GM23338 (cell line): ENCODE measurements around the gene FGF8. TPM values are rescaled to one million over a fixed set of nuclear protein-coding genes. Genes with fewer than 3 reads are reported as not detected.

Experiments used
- ATAC-seq: fragments of 200-7000 bp; cut with Tn5 transposase; 3 replicates; pipeline ENCODE4 v1.9.1; 2020
- DNase-seq: peaks from one replicate; pipeline ENCODE4 v3.0.0-alpha.2; 2015; ENCODE audit warnings: low spot score
- H2AFZ ChIP-seq: fragments of 200-600 bp; sonication (generic); 2 replicates; pipeline ENCODE4 v1.8.0; 2016; ENCODE audit warnings: antibody characterized with exemption, mild to moderate bottlenecking, moderate library complexity
- H3F3A ChIP-seq: fragments of 200-600 bp; sonication (generic); replicated peaks from 2 replicates; pipeline ENCODE4 v1.8.0; 2017; ENCODE audit warnings: antibody characterized with exemption, mixed run types, low read depth
- H3K27ac ChIP-seq: fragments of 200-600 bp; sonication (generic); 2 replicates; pipeline ENCODE4 v1.6.1; 2016; ENCODE audit warnings: low read depth
- H3K27me3 ChIP-seq: fragments of 200-600 bp; sonication (generic); 2 replicates; pipeline ENCODE4 v1.8.0; 2016; ENCODE audit warnings: mild to moderate bottlenecking, mixed run types, moderate library complexity; ENCODE audit not compliant: insufficient read depth
- H3K36me3 ChIP-seq: fragments of 200-600 bp; sonication (generic); 2 replicates; pipeline ENCODE4 v1.8.0; 2016; ENCODE audit warnings: mild to moderate bottlenecking; ENCODE audit not compliant: insufficient read depth
- H3K4me1 ChIP-seq: fragments of 200-600 bp; sonication (generic); 2 replicates; pipeline ENCODE4 v1.8.0; 2016; ENCODE audit warnings: mild to moderate bottlenecking, moderate library complexity; ENCODE audit not compliant: insufficient read depth
- H3K4me2 ChIP-seq: fragments of 200-600 bp; sonication (generic); 2 replicates; pipeline ENCODE4 v1.7.1; 2017; ENCODE audit warnings: mixed run types
- H3K4me3 ChIP-seq: fragments of 200-600 bp; sonication (generic); 2 replicates; pipeline ENCODE4 v1.6.1; 2016; ENCODE audit warnings: mixed run types
- H3K79me2 ChIP-seq: fragments of 200-600 bp; sonication (generic); replicated peaks from 2 replicates; pipeline ENCODE4 v1.8.0; 2017; ENCODE audit warnings: mild to moderate bottlenecking; ENCODE audit not compliant: insufficient read depth
- H3K9me2 ChIP-seq: fragments of 200-600 bp; sonication (generic); 2 replicates; pipeline ENCODE4 v1.8.0; 2017; ENCODE audit not compliant: insufficient read depth
- H4K20me1 ChIP-seq: fragments of 200-600 bp; sonication (generic); replicated peaks from 2 replicates; pipeline ENCODE4 v1.8.0; 2017; ENCODE audit warnings: mild to moderate bottlenecking; ENCODE audit not compliant: insufficient read depth
- H3K27ac Mint-ChIP-seq: 2 replicates; pipeline ENCODE4 v1.8.0; 2020; ENCODE audit warnings: inconsistent platforms, mild to moderate bottlenecking, moderate library complexity, mixed read lengths
- H3K27me3 Mint-ChIP-seq: 3 replicates; pipeline ENCODE4 v1.8.0; 2022; ENCODE audit warnings: low read depth, mild to moderate bottlenecking, moderate library complexity, mixed read lengths, inconsistent platforms; ENCODE audit not compliant: insufficient read depth, poor library complexity
- H3K36me3 Mint-ChIP-seq: 3 replicates; pipeline ENCODE4 v1.8.0; 2021; ENCODE audit warnings: low read depth, mild to moderate bottlenecking, inconsistent platforms, moderate library complexity, mixed read lengths
- H3K4me1 Mint-ChIP-seq: 3 replicates; pipeline ENCODE4 v1.8.0; 2020; ENCODE audit warnings: mild to moderate bottlenecking, inconsistent platforms, mixed read lengths
- H3K4me3 Mint-ChIP-seq: 3 replicates; pipeline ENCODE4 v1.8.0; 2021; ENCODE audit warnings: moderate library complexity, mild to moderate bottlenecking, inconsistent platforms, mixed read lengths
- H3K9me3 Mint-ChIP-seq: 3 replicates; pipeline ENCODE4 v1.8.0; 2020; ENCODE audit warnings: moderate library complexity, mild to moderate bottlenecking, inconsistent platforms, mixed read lengths
- JUNB ChIP-seq: IDR thresholded peaks from one replicate; pipeline ENCODE4 v1.6.1; 2016; ENCODE audit warnings: antibody characterized with exemption; ENCODE audit not compliant: unreplicated experiment
- NANOG ChIP-seq: IDR thresholded peaks from 2 replicates; pipeline ENCODE4 v1.6.1; 2016; ENCODE audit warnings: antibody characterized with exemption, borderline replicate concordance
- POLR2AphosphoS5 ChIP-seq: IDR thresholded peaks from 2 replicates; pipeline ENCODE4 v1.6.1; 2016; ENCODE audit warnings: antibody characterized with exemption, low read depth
- REST ChIP-seq: IDR thresholded peaks from one replicate; pipeline ENCODE4 v1.6.1; 2018; ENCODE audit warnings: antibody characterized with exemption; ENCODE audit not compliant: unreplicated experiment
- STAT1 ChIP-seq: IDR thresholded peaks from one replicate; pipeline ENCODE4 v1.6.1; 2016; ENCODE audit warnings: antibody characterized with exemption; ENCODE audit not compliant: unreplicated experiment
- ZNF331 ChIP-seq: fragments of 250-450 bp; sonication (Bioruptor Pico); IDR thresholded peaks from 2 replicates; pipeline ENCODE4 v1.5.0; 2020; ENCODE audit warnings: low read depth, mild to moderate bottlenecking, moderate library complexity
- polyA plus RNA-seq: library from polyadenylated mRNA; unstranded; fragments of >200 nt; fragmentation: Nextera tagmentation; extraction: Ambion mirVana; gene quantifications from 2 replicates; pipeline ENCODE4 v1.2.1, GENCODE V29; 2016
- total RNA-seq: library from RNA; depleted of rRNA; stranded (reverse); fragments of >200 nt; shearing (Covaris generic); gene quantifications from 2 replicates; pipeline ENCODE4 v1.2.3, GENCODE V29; 2014
- TF ChIP-seq, protein P1 (sequence below): fragments of 250-450 bp; sonication (Bioruptor Pico); IDR thresholded peaks from 2 replicates; pipeline ENCODE4 v1.5.0; 2020; ENCODE audit warnings: mild to moderate bottlenecking, moderate library complexity
- TF ChIP-seq, protein P2 (sequence below), 2 experiments: fragments of 200-600 bp in 1 of 2; sonication (generic) in 1 of 2; conservative IDR thresholded peaks; 2 replicates each; pipeline versions ENCODE4 v1.5.1 to v1.6.1; 2016 to 2017; ENCODE audit warnings: antibody characterized with exemption in 2 of 2, low read depth in 2 of 2, mild to moderate bottlenecking in 2 of 2, moderate library complexity in 1 of 2

Gene FGF8
- total and polyA plus RNA-seq, 2 experiments from 2014 or later, result 1.6 to 6.2 TPM

- peaks cover 56% of the 10 kb centered on the region for H3K4me1 ChIP-seq
- H4K20me1 ChIP-seq, result 0 out of 2 replicates have a peak, but pooled peaks cover 8% of the 10 kb centered on the region
- ATAC-seq (no peak), DNase-seq (no peak)
- no peaks in the 10 kb centered on the region for H3K9me2 ChIP-seq
- peaks cover 11% of the 10 kb centered on the region; the same call in 1 of the 2 replicates for H3K79me2 ChIP-seq
- Mint-ChIP-seq H3K36me3 (peaks cover 25% of the 10 kb centered on the region), H3K27me3 (peaks cover 34% of the 10 kb centered on the region), H3K4me1 (peaks cover 48% of the 10 kb centered on the region), H3K4me3 (peak overlapping the region; percentile 100), H3K9me3 (no peaks in the 10 kb centered on the region; the same call in 2 of the 3 replicates), H3K27ac (no peak overlapping the region)
- H3F3A ChIP-seq, result peaks cover 34% of the 10 kb centered on the region
- H3K4me2 ChIP-seq, result peak overlapping the region; percentile 78
- no peak overlapping the region for H3K27ac ChIP-seq
- H3K27me3 ChIP-seq, result peaks cover 28% of the 10 kb centered on the region
- peak overlapping the region; percentile 86 for H3K4me3 ChIP-seq
- peaks cover under 1% of the 10 kb centered on the region; the same call in 1 of the 2 replicates for H3K36me3 ChIP-seq
- TF ChIP-seq JUNB (no peak), ZNF331 (CRISPR knock-in tag) (no peak), REST (no peak), POLR2AphosphoS5 (no peak), STAT1 (no peak), NANOG (no peak)
- TF ChIP-seq, protein P1, sequence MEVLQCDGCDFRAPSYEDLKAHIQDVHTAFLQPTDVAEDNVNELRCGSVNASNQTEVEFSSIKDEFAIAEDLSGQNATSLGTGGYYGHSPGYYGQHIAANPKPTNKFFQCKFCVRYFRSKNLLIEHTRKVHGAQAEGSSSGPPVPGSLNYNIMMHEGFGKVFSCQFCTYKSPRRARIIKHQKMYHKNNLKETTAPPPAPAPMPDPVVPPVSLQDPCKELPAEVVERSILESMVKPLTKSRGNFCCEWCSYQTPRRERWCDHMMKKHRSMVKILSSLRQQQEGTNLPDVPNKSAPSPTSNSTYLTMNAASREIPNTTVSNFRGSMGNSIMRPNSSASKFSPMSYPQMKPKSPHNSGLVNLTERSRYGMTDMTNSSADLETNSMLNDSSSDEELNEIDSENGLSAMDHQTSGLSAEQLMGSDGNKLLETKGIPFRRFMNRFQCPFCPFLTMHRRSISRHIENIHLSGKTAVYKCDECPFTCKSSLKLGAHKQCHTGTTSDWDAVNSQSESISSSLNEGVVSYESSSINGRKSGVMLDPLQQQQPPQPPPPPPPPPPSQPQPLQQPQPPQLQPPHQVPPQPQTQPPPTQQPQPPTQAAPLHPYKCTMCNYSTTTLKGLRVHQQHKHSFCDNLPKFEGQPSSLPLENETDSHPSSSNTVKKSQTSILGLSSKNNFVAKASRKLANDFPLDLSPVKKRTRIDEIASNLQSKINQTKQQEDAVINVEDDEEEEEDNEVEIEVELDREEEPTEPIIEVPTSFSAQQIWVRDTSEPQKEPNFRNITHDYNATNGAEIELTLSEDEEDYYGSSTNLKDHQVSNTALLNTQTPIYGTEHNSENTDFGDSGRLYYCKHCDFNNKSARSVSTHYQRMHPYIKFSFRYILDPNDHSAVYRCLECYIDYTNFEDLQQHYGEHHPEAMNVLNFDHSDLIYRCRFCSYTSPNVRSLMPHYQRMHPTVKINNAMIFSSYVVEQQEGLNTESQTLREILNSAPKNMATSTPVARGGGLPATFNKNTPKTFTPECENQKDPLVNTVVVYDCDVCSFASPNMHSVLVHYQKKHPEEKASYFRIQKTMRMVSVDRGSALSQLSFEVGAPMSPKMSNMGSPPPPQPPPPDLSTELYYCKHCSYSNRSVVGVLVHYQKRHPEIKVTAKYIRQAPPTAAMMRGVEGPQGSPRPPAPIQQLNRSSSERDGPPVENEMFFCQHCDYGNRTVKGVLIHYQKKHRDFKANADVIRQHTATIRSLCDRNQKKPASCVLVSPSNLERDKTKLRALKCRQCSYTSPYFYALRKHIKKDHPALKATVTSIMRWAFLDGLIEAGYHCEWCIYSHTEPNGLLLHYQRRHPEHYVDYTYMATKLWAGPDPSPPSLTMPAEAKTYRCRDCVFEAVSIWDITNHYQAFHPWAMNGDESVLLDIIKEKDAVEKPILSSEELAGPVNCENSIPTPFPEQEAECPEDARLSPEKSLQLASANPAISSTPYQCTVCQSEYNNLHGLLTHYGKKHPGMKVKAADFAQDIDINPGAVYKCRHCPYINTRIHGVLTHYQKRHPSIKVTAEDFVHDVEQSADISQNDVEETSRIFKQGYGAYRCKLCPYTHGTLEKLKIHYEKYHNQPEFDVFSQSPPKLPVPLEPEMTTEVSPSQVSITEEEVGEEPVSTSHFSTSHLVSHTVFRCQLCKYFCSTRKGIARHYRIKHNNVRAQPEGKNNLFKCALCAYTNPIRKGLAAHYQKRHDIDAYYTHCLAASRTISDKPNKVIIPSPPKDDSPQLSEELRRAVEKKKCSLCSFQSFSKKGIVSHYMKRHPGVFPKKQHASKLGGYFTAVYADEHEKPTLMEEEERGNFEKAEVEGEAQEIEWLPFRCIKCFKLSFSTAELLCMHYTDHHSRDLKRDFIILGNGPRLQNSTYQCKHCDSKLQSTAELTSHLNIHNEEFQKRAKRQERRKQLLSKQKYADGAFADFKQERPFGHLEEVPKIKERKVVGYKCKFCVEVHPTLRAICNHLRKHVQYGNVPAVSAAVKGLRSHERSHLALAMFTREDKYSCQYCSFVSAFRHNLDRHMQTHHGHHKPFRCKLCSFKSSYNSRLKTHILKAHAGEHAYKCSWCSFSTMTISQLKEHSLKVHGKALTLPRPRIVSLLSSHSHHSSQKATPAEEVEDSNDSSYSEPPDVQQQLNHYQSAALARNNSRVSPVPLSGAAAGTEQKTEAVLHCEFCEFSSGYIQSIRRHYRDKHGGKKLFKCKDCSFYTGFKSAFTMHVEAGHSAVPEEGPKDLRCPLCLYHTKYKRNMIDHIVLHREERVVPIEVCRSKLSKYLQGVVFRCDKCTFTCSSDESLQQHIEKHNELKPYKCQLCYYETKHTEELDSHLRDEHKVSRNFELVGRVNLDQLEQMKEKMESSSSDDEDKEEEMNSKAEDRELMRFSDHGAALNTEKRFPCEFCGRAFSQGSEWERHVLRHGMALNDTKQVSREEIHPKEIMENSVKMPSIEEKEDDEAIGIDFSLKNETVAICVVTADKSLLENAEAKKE (CRISPR knock-in tag), result no peak
- TF ChIP-seq, protein P2, sequence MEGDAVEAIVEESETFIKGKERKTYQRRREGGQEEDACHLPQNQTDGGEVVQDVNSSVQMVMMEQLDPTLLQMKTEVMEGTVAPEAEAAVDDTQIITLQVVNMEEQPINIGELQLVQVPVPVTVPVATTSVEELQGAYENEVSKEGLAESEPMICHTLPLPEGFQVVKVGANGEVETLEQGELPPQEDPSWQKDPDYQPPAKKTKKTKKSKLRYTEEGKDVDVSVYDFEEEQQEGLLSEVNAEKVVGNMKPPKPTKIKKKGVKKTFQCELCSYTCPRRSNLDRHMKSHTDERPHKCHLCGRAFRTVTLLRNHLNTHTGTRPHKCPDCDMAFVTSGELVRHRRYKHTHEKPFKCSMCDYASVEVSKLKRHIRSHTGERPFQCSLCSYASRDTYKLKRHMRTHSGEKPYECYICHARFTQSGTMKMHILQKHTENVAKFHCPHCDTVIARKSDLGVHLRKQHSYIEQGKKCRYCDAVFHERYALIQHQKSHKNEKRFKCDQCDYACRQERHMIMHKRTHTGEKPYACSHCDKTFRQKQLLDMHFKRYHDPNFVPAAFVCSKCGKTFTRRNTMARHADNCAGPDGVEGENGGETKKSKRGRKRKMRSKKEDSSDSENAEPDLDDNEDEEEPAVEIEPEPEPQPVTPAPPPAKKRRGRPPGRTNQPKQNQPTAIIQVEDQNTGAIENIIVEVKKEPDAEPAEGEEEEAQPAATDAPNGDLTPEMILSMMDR (conservative IDR thresholded peaks at IDR 0.05; ENCODE audit: low read depth in 2 of 2), result no peak
- H2AFZ ChIP-seq, result no peak overlapping the region
Observed at GRCh38 chr10:101781655-101781983, 5.7 kb upstream of the FGF8 start.
